A673 (cell line): ENCODE measurements around the gene LY86. TPM values are rescaled to one million over a fixed set of nuclear protein-coding genes. Genes with fewer than 3 reads are reported as not detected.

Experiments used
- BruUV-seq: library from RNA; stranded (reverse); fragments of 400-500 nt; replicated peaks from 2 replicates; lab custom pipeline; 2021; lab: Mats Ljungman, UMichigan
- CTCF ChIA-PET: fragments of 300-600 bp; sonication (Branson Sonifier 250); formaldehyde crosslinking; loops from one replicate; lab custom pipeline; 2022; ENCODE audit warnings: antibody characterized with exemption; lab: Charles Lee
- POLR2A ChIA-PET: fragments of 300-600 bp; sonication (Branson Sonifier 250); formaldehyde crosslinking; loops from one replicate; lab custom pipeline; 2022; ENCODE audit warnings: antibody characterized with exemption; ENCODE audit not compliant: low non-redundant PET; lab: Charles Lee
- DNase-seq: peaks from one replicate; pipeline ENCODE4 v3.0.0-alpha.2; 2015; ENCODE audit warnings: low spot score
- H3K27ac ChIP-seq: fragments of 200-600 bp; sonication (generic); 2 replicates; pipeline ENCODE4 v1.5.1; 2016; ENCODE audit warnings: mixed run types, low read depth, mild to moderate bottlenecking, mixed read lengths, antibody characterized with exemption, low read length; ENCODE audit not compliant: poor library complexity, severe bottlenecking
- H3K27me3 ChIP-seq: fragments of 200-600 bp; sonication (generic); replicated peaks from 2 replicates; pipeline ENCODE4 v1.6.1; 2017; ENCODE audit warnings: mixed run types, low read depth, mild to moderate bottlenecking, mixed read lengths, antibody characterized with exemption, low read length; ENCODE audit not compliant: insufficient read depth, poor library complexity
- H3K36me3 ChIP-seq: fragments of 200-600 bp; sonication (generic); 2 replicates; pipeline ENCODE4 v1.6.1; 2016; ENCODE audit warnings: mixed run types, mild to moderate bottlenecking, mixed read lengths, antibody characterized with exemption, low read length; ENCODE audit not compliant: insufficient read depth, poor library complexity, severe bottlenecking
- H3K4me1 ChIP-seq: fragments of 200-600 bp; sonication (generic); 2 replicates; pipeline ENCODE4 v1.6.1; 2017; ENCODE audit warnings: mixed run types, mild to moderate bottlenecking, mixed read lengths, antibody characterized with exemption, low read length; ENCODE audit not compliant: insufficient read depth, poor library complexity, severe bottlenecking
- H3K4me3 ChIP-seq: fragments of 200-600 bp; sonication (generic); 2 replicates; pipeline ENCODE4 v1.5.1; 2016; ENCODE audit warnings: low read depth, mixed run types, mild to moderate bottlenecking, mixed read lengths, low read length; ENCODE audit not compliant: poor library complexity, severe bottlenecking
- H3K9me3 ChIP-seq: fragments of 200-600 bp; sonication (generic); 2 replicates; pipeline ENCODE4 v1.6.1; 2016; ENCODE audit warnings: mixed run types, low read depth, mild to moderate bottlenecking, mixed read lengths, antibody characterized with exemption, low read length; ENCODE audit not compliant: poor library complexity, severe bottlenecking
- CTCF ChIP-seq: fragments of 300-800, 200-600 bp; sonication (generic); conservative IDR thresholded peaks from 2 replicates; pipeline ENCODE4 v1.5.1; 2017; ENCODE audit warnings: low read depth, mild to moderate bottlenecking, antibody characterized with exemption, low read length, moderate library complexity, mixed read lengths
- EZH2 ChIP-seq: fragments of 200-600 bp; sonication (generic); IDR thresholded peaks from 2 replicates; pipeline ENCODE4 v1.6.1; 2017; ENCODE audit warnings: borderline replicate concordance, low read depth, mild to moderate bottlenecking, mixed read lengths, antibody characterized with exemption, low read length; ENCODE audit not compliant: poor library complexity, severe bottlenecking
- intact Hi-C: fragments of 100-400 bp; cut with micrococcal nuclease; formaldehyde crosslinking; loops from one replicate; pipeline ENCODE4 v1.10.0; 2022; ENCODE audit not compliant: unreplicated experiment
- total RNA-seq: library from RNA; stranded (reverse); gene quantifications from 2 replicates; pipeline ENCODE4 v1.2.3, GENCODE V29; 2021

LY86 gene
- total RNA-seq, 1 experiment from 2014 or later: not detected

DNA sequence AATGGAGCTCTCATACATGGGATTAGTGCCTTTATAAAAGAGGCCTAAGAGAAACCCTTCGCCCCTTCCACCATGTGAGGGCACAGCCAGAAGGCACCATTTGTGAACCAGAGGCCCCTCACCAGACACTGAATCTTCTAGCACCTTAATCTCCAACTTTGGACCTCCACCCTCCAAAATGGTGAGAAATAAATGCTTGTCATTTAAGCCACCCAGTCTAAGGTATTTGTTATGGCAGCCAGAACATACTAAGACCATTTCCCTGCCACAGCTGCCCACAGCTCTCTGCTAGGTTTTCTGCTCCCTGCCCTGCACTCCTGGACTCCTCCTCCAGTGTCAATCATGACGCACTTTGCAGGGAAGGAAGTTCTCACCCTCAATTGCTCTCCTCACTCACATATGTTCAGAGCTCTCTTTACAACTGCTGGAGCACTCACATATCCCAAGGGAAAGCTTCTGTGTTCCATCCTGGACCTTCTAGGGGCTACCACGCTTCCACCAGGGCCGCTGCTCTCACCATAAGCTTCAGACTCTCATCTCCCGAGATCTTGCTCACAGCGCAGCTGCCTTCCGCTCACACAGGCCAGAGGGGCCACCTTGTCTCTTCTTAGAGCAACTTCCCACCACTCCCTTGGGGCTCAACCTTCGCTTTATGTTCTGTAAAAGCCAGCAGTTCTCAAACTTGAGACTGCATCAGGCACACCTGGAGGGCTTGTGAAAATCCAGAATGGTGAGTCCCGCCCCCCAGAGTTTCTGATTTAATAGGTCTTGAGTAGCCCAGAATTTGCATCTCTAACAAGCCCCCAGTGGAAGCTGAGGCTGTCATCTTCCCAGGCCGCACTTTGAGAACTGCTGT, 1.6 kb upstream of the LY86 start:
- TF ChIP-seq CTCF (no peak), EZH2 (no peak)
- Histone ChIP-seq H3K27ac (no peak overlapping the region), H3K4me1 (no peaks in the 10 kb centered on the region), H3K9me3 (no peaks in the 10 kb centered on the region), H3K4me3 (no peak overlapping the region), H3K27me3 (no peaks in the 10 kb centered on the region), H3K36me3 (no peaks in the 10 kb centered on the region)
- CTCF ChIA-PET: no interaction called here
- POLR2A ChIA-PET: no interaction called here
- intact Hi-C loops: no loop called here
- DNase-seq: no peak
- BruUV-seq: no TSS peak

GRCh38 chr6:6587696-6588063, 840 bp upstream of the LY86 start:
- CTCF ChIA-PET: no interaction called here
- intact Hi-C loops: no loop called here
- no peak overlapping the region for H3K4me3 ChIP-seq
- no peak for DNase-seq
- no peaks in the 10 kb centered on the region for H3K9me3 ChIP-seq
- no peaks in the 10 kb centered on the region for H3K27me3 ChIP-seq
- TF ChIP-seq CTCF (no peak), EZH2 (no peak)
- H3K36me3 ChIP-seq: no peaks in the 10 kb centered on the region
- no TSS peak for BruUV-seq
- POLR2A ChIA-PET: no interaction called here
- no peaks in the 10 kb centered on the region for H3K4me1 ChIP-seq
- H3K27ac ChIP-seq: no peak overlapping the region

DNA sequence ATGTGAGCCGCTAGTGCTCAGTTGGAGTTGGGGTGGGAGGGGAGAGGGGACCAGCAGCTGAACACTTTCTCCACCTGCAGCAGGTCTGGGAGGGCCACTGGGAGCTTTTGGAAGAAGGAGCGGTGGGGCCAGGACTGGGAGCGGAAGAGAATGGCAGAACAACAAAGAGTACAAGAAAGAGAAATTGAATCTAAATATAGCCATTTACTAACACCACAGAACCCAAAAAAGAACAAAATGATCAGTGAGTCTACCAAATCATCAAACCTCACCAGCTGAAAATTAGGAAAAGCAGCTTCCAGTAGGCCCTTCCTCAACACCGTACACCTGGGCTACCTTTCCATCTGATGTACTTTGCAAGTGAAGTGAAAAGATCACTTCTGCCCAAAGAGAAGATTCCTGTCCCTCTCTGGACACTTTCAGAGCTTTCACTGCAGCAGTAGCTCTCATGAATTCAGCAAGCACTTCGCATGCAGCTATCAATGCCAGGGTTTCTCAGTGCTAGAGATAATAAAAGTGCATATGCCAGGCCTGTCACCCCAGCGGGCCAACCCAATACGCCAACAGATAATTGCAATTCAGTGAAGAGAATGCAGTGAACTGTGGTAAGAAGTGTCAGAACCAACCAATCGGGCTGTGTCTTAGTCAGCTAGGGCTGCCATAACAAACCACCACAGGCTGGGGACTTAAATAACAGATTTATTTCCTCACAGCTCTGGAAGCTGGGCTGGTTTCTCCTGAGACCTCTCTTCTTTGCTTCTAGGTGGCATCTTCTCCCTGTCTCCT, 597 bp downstream of the LY86 start:
- TF ChIP-seq EZH2 (no peak), CTCF (no peak)
- intact Hi-C loops: no loop called here
- ChIA-PET POLR2A (no interaction called here), CTCF (no interaction called here)
- H3K4me1 ChIP-seq: no peaks in the 10 kb centered on the region
- no TSS peak for BruUV-seq
- DNase-seq: no peak
- no peaks in the 10 kb centered on the region for H3K9me3 ChIP-seq
- H3K36me3 ChIP-seq: no peaks in the 10 kb centered on the region
- H3K4me3 ChIP-seq: no peak overlapping the region
- no peak overlapping the region for H3K27ac ChIP-seq
- H3K27me3 ChIP-seq: no peaks in the 10 kb centered on the region
